ENCODE results near the gene CA12. TPM values are rescaled to one million over a fixed set of nuclear protein-coding genes. Genes with fewer than 3 reads are reported as not detected.

Gene CA12
- total RNA-seq, 2 experiments from 2014 or later, result not detected

GRCh38 chr15:63319065-63319464 lies 62.6 kb downstream of the CA12 start:
- ATAC-seq (ENCODE audit: poor library complexity), result no peak
- POLR2A ChIA-PET, result no interaction called here
- no peaks in the 10 kb centered on the region for H3K27me3 ChIP-seq (ENCODE audit: control insufficient read depth in 1 of 2, insufficient read depth in 2 of 2, low read length in 2 of 2)

GRCh38 chr15:63318344-63318743 lies 63.3 kb downstream of the CA12 start:
- Histone ChIP-seq H3K9me3 (ENCODE audit: control insufficient read depth in 1 of 2, insufficient read depth in 1 of 2, low read length in 2 of 2) (no peaks in the 10 kb centered on the region), H3K36me3 (ENCODE audit: insufficient read depth, low read length) (no peaks in the 10 kb centered on the region), H3K4me1 (ENCODE audit: insufficient read depth, low read length) (no peaks in the 10 kb centered on the region), H3K4me3 (ENCODE audit: low read length) (no peak overlapping the region), H3K27ac (ENCODE audit: low read depth in 1 of 2, low read length in 2 of 2) (no peak overlapping the region), H3K27me3 (ENCODE audit: control insufficient read depth in 1 of 2, insufficient read depth in 2 of 2, low read length in 2 of 2) (no peaks in the 10 kb centered on the region)
- DNase-seq (no peak), ATAC-seq (ENCODE audit: poor library complexity) (no peak)
- H3K9me3 Mint-ChIP-seq, result no peaks in the 10 kb centered on the region
- no peaks in the 10 kb centered on the region for H3K36me3 Mint-ChIP-seq (ENCODE audit: low read depth)
- ChIA-PET CTCF (interaction anchor here (1.0 kb wide), 1 partner anchor 18 kb away, joined by 3 read pairs; no protein-coding TSS in a partner anchor), POLR2A (interaction anchor here (0.7 kb wide), 1 partner anchor 20 kb away, joined by 4 read pairs; no protein-coding TSS in a partner anchor)
- intact Hi-C loops (cut with DNase I, micrococcal nuclease), result no loop called here
- H3K4me3 Mint-ChIP-seq, result no peak overlapping the region
- H3K27ac Mint-ChIP-seq, result no peak overlapping the region
- no peaks in the 10 kb centered on the region for H3K27me3 Mint-ChIP-seq
- TF ChIP-seq CTCF (IDR thresholded peaks at IDR 0.05), result no peak
- no peaks in the 10 kb centered on the region for H3K4me1 Mint-ChIP-seq (ENCODE audit: low read depth)

More at GRCh38 chr15:63319065-63319464, 62.6 kb downstream of the CA12 start:
- H3K36me3 Mint-ChIP-seq (ENCODE audit: low read depth), result no peaks in the 10 kb centered on the region
- H3K27ac Mint-ChIP-seq, result no peak overlapping the region
- Histone ChIP-seq H3K4me1 (ENCODE audit: insufficient read depth, low read length) (no peaks in the 10 kb centered on the region), H3K36me3 (ENCODE audit: insufficient read depth, low read length) (no peaks in the 10 kb centered on the region), H3K9me3 (ENCODE audit: control insufficient read depth in 1 of 2, insufficient read depth in 1 of 2, low read length in 2 of 2) (no peaks in the 10 kb centered on the region), H3K4me3 (ENCODE audit: low read length) (no peak overlapping the region), H3K27ac (ENCODE audit: low read depth in 1 of 2, low read length in 2 of 2) (no peak overlapping the region)
- no peaks in the 10 kb centered on the region for H3K9me3 Mint-ChIP-seq
- CTCF ChIA-PET, result no interaction called here
- intact Hi-C loops (cut with DNase I, micrococcal nuclease), result no loop called here
- DNase-seq, result no peak
- no peak for TF ChIP-seq CTCF (IDR thresholded peaks at IDR 0.05)
- no peaks in the 10 kb centered on the region for H3K4me1 Mint-ChIP-seq (ENCODE audit: low read depth)
- no peak overlapping the region for H3K4me3 Mint-ChIP-seq
- no peaks in the 10 kb centered on the region for H3K27me3 Mint-ChIP-seq

GRCh38 chr15:63314409-63314808 lies 67.2 kb downstream of the CA12 start:
- H3K9me3 Mint-ChIP-seq, result no peaks in the 10 kb centered on the region
- H3K4me1 Mint-ChIP-seq (ENCODE audit: low read depth), result no peaks in the 10 kb centered on the region
- H3K27ac ChIP-seq (ENCODE audit: low read depth in 1 of 2, low read length in 2 of 2), result no peak overlapping the region

More at GRCh38 chr15:63314409-63314808, 67.2 kb downstream of the CA12 start:
- no peaks in the 10 kb centered on the region for H3K36me3 Mint-ChIP-seq (ENCODE audit: low read depth)
- CTCF ChIA-PET, result no interaction called here
- no peak overlapping the region for H3K27ac Mint-ChIP-seq
- TF ChIP-seq CTCF (IDR thresholded peaks at IDR 0.05), result no peak
- Histone ChIP-seq H3K4me3 (ENCODE audit: low read length) (no peak overlapping the region), H3K27me3 (ENCODE audit: control insufficient read depth in 1 of 2, insufficient read depth in 2 of 2, low read length in 2 of 2) (no peaks in the 10 kb centered on the region), H3K36me3 (ENCODE audit: insufficient read depth, low read length) (no peaks in the 10 kb centered on the region), H3K9me3 (ENCODE audit: control insufficient read depth in 1 of 2, insufficient read depth in 1 of 2, low read length in 2 of 2) (no peaks in the 10 kb centered on the region), H3K4me1 (ENCODE audit: insufficient read depth, low read length) (no peaks in the 10 kb centered on the region)
- no peak overlapping the region for H3K4me3 Mint-ChIP-seq
- intact Hi-C loops (cut with DNase I, micrococcal nuclease), result no loop called here
- H3K27me3 Mint-ChIP-seq, result no peaks in the 10 kb centered on the region
- DNase-seq, result no peak
- POLR2A ChIA-PET, result no interaction called here
- ATAC-seq (ENCODE audit: poor library complexity), result no peak
